CD4-positive, alpha-beta T cell treated with Interleukin-21 for 1 hour (primary cell): Measurements from ENCODE around the gene JARID2.

Source experiments
- DNase-seq: peaks from one replicate; pipeline ENCODE4 v3.0.0-alpha.2; 2020

Gene JARID2

GRCh38 chr6:15476631-15477380 lies 230.9 kb downstream of the JARID2 start:
- DNase-seq: no peak

- no peak for DNase-seq
Measured at GRCh38 chr6:15477746-15478145, 231.9 kb downstream of the JARID2 start.

- DNase-seq: no peak
Measured at GRCh38 chr6:15479761-15480160, 233.9 kb downstream of the JARID2 start.

- DNase-seq: no peak
Measured at GRCh38 chr6:15480525-15480924, 234.7 kb downstream of the JARID2 start.

GRCh38 chr6:15481390-15482291 lies 235.8 kb downstream of the JARID2 start:
- DNase-seq: no peak

GRCh38 chr6:15483060-15483459 lies 237.2 kb downstream of the JARID2 start:
- DNase-seq: no peak

- no peak for DNase-seq
Measured at GRCh38 chr6:15484140-15484539, 238.3 kb downstream of the JARID2 start.

- no peak for DNase-seq
Measured at GRCh38 chr6:15484821-15485220, 239.0 kb downstream of the JARID2 start.

- no peak for DNase-seq
Measured at GRCh38 chr6:15485936-15486335, 240.1 kb downstream of the JARID2 start.

- DNase-seq: no peak
Measured at GRCh38 chr6:15487262-15487661, 241.4 kb downstream of the JARID2 start.

- no peak for DNase-seq
Measured at GRCh38 chr6:15489261-15489962, 243.5 kb downstream of the JARID2 start.

GRCh38 chr6:15490242-15491100 lies 244.6 kb downstream of the JARID2 start:
- DNase-seq: no peak

- peak; percentile 67 for DNase-seq
Measured at GRCh38 chr6:15491255-15491985, 245.6 kb downstream of the JARID2 start.

GRCh38 chr6:15491986-15492269 lies 246.1 kb downstream of the JARID2 start:
- DNase-seq: no peak

- DNase-seq: no peak
Measured at GRCh38 chr6:15493437-15494168, 247.7 kb downstream of the JARID2 start.

GRCh38 chr6:15495375-15495901 lies 249.6 kb downstream of the JARID2 start:
- no peak for DNase-seq

- no peak for DNase-seq
Measured at GRCh38 chr6:15496345-15497131, 250.7 kb downstream of the JARID2 start.

GRCh38 chr6:15498640-15499039 lies 252.8 kb downstream of the JARID2 start:
- no peak for DNase-seq

GRCh38 chr6:15499125-15499524 lies 253.3 kb downstream of the JARID2 start:
- DNase-seq: no peak

GRCh38 chr6:15499591-15499990 lies 253.7 kb downstream of the JARID2 start:
- no peak for DNase-seq
